ENCODE measurements around the gene ITGB3BP. TPM values are rescaled to one million over a fixed set of nuclear protein-coding genes. Genes with fewer than 3 reads are reported as not detected.
"Not testable (repeated sequence)": the region's sequence is repeated elsewhere in the genome, so short reads cannot be mapped to it uniquely, and the experiment has no call there.

ITGB3BP gene
- total RNA-seq, 2 experiments from 2014 or later: 60.2 to 60.8 TPM

DNA sequence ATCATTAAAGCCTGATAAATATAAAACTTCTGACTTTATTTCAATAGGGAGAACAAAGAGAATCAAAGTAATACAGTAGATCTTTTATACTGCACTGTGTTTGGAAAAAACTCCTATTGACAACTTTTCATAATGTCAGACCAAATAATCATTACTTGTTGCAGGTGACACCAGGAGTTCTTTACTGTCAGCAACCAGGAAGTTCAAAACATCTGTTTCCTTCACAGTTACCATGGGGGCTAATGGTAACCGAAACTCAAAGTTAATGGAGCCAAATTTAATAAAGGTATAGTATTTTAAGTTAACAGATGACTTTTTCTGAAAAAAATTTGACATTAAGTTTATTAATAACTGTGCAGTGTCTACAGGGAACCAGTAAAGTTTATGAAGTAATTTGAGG is 10.9 kb upstream of the ITGB3BP start:
- no peak for DNase-seq
- Mint-ChIP-seq H3K27me3 (no peaks in the 10 kb centered on the region), H3K4me3 (no peak overlapping the region), H3K36me3 (no peaks in the 10 kb centered on the region), H3K4me1 (no peaks in the 10 kb centered on the region), H3K27ac (no peak overlapping the region), H3K9me3 (no peaks in the 10 kb centered on the region)

DNA sequence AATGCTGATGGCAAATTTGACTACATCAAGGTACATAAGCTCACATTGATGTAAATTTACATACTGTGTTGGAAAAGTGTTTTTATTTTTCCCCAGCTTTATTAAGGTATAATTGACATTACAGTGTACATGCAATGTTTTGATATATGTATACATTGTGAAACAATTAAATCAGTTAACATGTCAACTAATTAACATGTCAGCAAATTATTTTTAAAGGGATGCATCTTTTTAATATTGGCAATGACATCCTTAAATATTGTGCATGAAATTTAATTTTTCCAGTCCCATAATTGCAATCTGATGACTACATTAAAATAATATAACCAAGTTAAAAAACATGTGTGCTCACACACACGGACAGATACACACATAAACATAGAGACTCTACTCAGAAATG is 9.7 kb upstream of the ITGB3BP start:
- Mint-ChIP-seq H3K27me3 (no peaks in the 10 kb centered on the region), H3K4me1 (no peaks in the 10 kb centered on the region), H3K27ac (no peak overlapping the region), H3K4me3 (no peak overlapping the region), H3K9me3 (no peaks in the 10 kb centered on the region), H3K36me3 (no peaks in the 10 kb centered on the region)
- no peak for DNase-seq

DNA sequence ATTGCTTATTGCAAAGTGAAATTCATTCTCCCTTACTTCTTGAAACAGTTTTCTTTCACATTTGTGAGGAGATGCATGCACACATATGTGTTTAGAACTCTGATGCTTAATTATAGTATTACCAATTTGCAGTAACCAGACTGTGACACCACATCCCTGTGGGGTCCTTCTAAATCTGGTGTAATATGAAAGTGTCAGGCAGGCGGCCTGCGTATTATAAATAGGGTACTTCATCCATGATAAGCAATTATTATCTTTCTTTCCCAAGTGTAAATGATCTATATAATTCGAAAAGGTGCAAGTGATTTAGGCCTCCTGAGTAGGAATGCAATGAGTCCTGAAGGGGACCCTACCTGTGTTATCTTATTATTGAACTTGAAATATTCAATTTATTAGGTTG is 1.2 kb upstream of the ITGB3BP start:
- Mint-ChIP-seq H3K27ac (peak overlapping the region; percentile 63), H3K4me3 (peak overlapping the region; percentile 99), H3K36me3 (no peaks in the 10 kb centered on the region), H3K27me3 (no peaks in the 10 kb centered on the region), H3K4me1 (peaks cover 26% of the 10 kb centered on the region), H3K9me3 (no peaks in the 10 kb centered on the region)
- no peak for DNase-seq

DNA sequence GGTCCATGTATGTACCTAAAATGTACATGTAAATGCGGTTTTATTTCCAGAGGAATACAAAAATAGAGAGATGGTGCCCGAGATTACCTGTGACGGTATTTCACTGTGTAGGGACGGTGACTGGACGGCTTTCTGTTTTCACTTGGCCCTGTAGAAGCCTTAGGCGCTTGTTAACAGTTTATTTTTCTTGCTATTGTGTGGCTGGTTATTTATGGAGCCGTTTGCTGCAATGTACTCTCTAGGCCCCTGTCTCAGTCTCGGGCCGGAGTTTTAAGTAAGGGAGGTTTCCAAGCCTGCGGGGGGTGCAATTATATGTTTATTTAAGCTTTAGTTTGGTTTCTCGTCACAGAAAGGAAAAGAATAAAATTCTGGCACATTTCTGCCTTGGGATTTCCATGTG is 713 bp upstream of the ITGB3BP start:
- H3K4me3 Mint-ChIP-seq: peak overlapping the region; percentile 99
- H3K4me1 Mint-ChIP-seq: peaks cover 26% of the 10 kb centered on the region
- H3K27me3 Mint-ChIP-seq: no peaks in the 10 kb centered on the region
- peak overlapping the region; percentile 98 for H3K27ac Mint-ChIP-seq
- no peaks in the 10 kb centered on the region for H3K9me3 Mint-ChIP-seq
- DNase-seq: no peak
- no peaks in the 10 kb centered on the region for H3K36me3 Mint-ChIP-seq

DNA sequence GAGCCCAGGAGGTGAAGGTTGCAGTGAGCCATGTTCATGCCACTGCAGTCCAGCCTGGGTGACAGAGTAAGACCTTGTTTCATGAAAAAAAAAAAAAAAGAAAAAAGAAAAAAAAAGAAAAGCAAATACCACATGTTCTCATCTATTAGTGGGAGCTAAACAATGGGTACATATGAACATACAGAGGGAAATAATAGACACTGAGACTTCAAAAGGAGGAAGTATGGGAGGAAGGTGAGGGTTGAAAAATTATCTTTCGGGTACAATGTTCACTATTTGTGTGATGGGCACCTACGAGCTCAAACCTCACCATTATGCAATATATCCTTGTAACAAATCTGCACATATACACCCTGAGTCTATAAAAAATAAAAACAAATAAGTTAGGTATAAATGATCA is 6.4 kb downstream of the ITGB3BP start:
- Mint-ChIP-seq H3K9me3 (no peaks in the 10 kb centered on the region), H3K4me1 (peaks cover 14% of the 10 kb centered on the region), H3K36me3 (peaks cover 20% of the 10 kb centered on the region), H3K4me3 (no peak overlapping the region), H3K27me3 (no peaks in the 10 kb centered on the region), H3K27ac (no peak overlapping the region)
- DNase-seq: no peak

DNA sequence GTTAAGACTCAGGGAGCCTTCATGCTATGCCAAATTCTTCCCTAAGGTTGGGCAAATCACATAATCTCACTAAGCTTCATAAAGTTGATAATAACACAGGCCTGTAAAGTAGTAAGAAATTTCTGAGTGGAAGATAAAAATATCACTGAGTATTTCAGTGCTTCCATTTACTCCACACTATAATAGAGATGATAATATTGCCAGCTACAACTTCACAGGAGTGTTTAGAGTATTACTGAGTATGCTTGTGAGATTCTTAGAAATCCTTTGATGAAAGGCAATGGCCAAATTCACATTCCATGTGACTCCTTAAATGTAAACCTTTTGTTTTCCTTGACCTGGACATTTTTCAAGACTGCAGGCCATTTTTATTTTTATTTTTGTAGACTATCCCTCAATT is 10.4 kb downstream of the ITGB3BP start:
- Mint-ChIP-seq H3K27me3 (no peaks in the 10 kb centered on the region), H3K4me3 (no peak overlapping the region), H3K9me3 (no peaks in the 10 kb centered on the region), H3K36me3 (peaks cover 20% of the 10 kb centered on the region), H3K4me1 (peaks cover 2% of the 10 kb centered on the region), H3K27ac (no peak overlapping the region)
- DNase-seq: no peak

DNA sequence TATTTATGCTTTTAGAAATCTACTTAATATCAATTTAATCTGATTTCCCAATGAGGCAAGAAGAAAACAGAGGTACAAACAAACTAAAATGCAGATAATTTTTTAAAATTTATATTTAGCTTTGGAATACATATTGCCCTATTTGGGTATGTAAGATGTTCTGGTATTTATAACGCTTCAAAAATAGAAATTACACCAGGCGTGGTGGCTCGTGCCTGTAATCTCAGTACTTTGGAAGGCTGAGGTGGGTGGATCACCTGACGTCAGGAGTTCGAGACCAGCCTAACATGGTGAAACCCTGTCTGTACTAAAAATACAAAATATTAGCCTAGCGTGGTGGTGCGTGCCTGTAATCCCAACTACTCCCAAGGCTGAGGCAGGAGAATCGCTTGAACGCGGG is 13.3 kb downstream of the ITGB3BP start:
- H3K27me3 Mint-ChIP-seq: no peaks in the 10 kb centered on the region

DNA sequence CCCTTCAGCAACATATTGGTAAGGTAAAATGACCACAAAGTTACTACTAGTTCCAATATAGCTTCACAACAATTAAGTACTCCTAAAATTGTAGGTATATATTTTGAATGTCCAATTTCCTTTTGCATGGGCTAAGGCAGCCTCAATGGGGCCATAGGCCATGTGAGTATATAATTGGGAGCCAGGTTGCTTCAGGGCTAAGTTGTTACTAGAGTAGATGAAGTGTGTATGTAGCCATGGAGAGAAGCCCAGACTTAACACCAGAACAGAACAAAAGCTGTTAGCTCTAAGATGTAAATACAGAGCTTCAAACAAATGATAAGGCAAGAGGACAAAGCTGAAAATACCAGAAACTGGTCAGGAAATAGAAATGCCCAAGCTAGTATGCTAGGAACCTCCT is 16.2 kb downstream of the ITGB3BP start:
- Mint-ChIP-seq H3K9me3 (peaks cover 4% of the 10 kb centered on the region), H3K4me3 (no peak overlapping the region), H3K36me3 (peaks cover 32% of the 10 kb centered on the region), H3K27me3 (no peaks in the 10 kb centered on the region), H3K4me1 (no peaks in the 10 kb centered on the region), H3K27ac (no peak overlapping the region)
- DNase-seq: no peak

More for the DNA sequence above, 13.3 kb downstream of the ITGB3BP start:
- Mint-ChIP-seq H3K4me3 (no peak overlapping the region), H3K9me3 (peaks cover 1% of the 10 kb centered on the region), H3K36me3 (peaks cover 27% of the 10 kb centered on the region), H3K27ac (no peak overlapping the region), H3K4me1 (no peaks in the 10 kb centered on the region)
- no peak for DNase-seq

DNA sequence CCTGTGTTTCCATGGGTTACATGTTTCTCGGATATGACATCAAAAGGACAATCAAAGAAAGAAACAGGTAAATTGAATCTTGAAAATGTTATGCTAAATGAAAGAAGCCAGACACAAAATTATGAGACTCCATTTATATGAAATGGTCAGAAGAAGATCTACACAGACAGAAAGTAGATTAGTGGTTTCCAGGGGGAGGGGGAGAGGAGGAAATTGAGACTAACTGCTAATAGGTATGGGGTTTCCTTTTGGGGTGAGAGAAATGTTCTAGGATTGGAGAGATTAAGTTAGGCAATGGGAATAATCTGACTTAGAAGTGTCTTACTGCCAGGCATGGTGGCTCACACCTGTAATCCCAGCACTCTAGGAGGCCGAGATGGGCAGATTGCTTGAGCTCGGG is 21.8 kb downstream of the ITGB3BP start:
- no peak overlapping the region for H3K27ac Mint-ChIP-seq
- DNase-seq: no peak
- no peak overlapping the region for H3K4me3 Mint-ChIP-seq
- peaks cover 4% of the 10 kb centered on the region for H3K4me1 Mint-ChIP-seq
- no peaks in the 10 kb centered on the region for H3K27me3 Mint-ChIP-seq
- peaks cover 4% of the 10 kb centered on the region for H3K9me3 Mint-ChIP-seq
- H3K36me3 Mint-ChIP-seq: peaks cover 50% of the 10 kb centered on the region

DNA sequence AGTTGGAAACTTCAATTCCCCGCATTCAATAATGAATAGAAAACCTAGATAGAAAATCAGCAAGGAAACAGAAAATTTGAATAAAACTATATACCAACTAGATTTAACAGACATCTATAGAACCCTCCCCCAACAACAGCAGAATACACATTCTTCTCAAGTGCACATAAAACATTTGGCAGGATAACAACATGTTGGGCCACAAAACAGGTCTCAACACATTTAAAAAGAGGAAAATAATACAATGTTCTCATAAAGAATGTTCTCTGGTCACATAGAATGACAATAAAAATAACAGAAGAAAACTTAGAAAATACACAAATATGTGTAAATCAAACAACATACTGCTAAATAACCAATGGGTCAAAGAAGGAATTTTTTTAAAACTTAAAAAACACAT is 24.9 kb downstream of the ITGB3BP start:
- peaks cover 34% of the 10 kb centered on the region for H3K36me3 Mint-ChIP-seq
- H3K4me3 Mint-ChIP-seq: no peak overlapping the region
- no peaks in the 10 kb centered on the region for H3K27me3 Mint-ChIP-seq
- H3K4me1 Mint-ChIP-seq: peaks cover 4% of the 10 kb centered on the region
- H3K9me3 Mint-ChIP-seq: peaks cover 3% of the 10 kb centered on the region
- DNase-seq: no peak
- no peak overlapping the region for H3K27ac Mint-ChIP-seq

DNA sequence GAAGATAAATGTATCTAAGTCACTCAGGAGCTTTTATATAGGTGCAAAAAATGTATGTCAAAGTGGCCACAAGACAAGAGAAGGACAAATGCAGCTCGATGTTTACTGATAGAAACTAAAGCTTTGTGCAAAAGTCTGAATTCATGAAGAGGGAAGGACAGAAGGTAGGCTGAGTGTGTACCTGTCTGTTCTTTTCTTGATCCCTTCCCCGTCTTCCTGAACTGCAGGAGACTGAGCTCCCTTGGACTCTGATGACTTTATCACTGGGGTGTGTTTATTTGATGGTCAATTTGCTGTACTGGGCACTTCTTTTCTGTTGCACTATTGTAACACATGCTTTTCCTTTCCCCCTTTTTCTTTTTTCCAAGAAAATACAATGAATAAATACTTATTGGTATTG is 25.4 kb downstream of the ITGB3BP start:
- Mint-ChIP-seq H3K4me3 (no peak overlapping the region), H3K27me3 (no peaks in the 10 kb centered on the region), H3K27ac (no peak overlapping the region), H3K4me1 (peaks cover 4% of the 10 kb centered on the region), H3K9me3 (peaks cover 3% of the 10 kb centered on the region), H3K36me3 (peaks cover 36% of the 10 kb centered on the region)
- DNase-seq: no peak

DNA sequence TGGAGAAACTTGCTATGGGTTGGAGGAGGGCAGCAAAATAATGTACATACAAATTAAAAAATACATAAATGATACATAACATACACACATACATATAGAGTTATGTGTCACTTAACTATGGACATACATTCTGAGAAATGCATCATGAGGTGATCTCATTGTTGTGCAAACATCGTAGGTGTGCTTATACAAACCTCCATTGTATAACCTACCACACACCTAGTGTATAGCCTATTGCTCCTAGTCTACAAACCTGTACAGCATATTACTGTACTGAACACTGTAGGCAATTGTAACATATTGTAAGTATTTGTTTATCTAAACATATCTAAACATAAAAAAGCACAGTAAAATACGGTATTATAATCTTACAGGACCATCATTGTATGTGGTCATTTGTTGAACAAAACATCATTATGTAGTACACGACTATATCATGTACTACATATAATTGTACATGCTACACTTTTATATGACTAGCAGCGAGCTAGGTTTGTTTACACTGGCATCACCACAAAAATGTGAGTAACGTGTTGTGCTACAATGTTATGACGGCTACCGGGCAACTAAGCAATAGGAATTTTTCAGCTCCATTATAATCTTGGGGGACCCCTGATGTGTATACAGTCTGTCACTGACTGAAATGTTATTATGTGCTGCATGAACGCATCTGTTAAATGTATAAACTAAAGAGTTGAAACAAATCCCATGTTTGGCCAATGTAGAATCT is 35.5 kb downstream of the ITGB3BP start:
- H3K4me1 Mint-ChIP-seq: peaks cover 4% of the 10 kb centered on the region
- no peak overlapping the region for H3K4me3 Mint-ChIP-seq
- no peaks in the 10 kb centered on the region for H3K27me3 Mint-ChIP-seq
- no peaks in the 10 kb centered on the region for H3K9me3 Mint-ChIP-seq
- peaks cover 9% of the 10 kb centered on the region for H3K36me3 Mint-ChIP-seq
- DNase-seq: no peak
- no peak overlapping the region for H3K27ac Mint-ChIP-seq

DNA sequence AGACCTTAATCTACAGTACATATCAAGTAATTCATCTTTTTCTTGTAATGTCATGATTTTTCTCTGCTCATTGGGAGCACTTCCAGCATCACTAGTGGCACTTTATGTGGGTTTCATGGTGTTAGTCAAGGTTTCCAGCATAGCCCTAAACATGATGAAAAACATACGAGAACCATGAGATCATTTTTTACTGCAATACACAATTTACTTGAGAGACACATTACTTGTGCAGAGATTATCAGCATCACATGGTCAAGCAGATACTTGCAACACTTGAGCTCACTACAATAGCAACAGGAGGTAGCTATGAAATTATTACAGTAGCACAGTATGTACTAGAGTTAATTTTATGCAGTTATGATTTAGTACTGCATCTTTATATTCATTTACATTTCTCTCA is 36.4 kb downstream of the ITGB3BP start:
- Mint-ChIP-seq H3K36me3 (peaks cover 8% of the 10 kb centered on the region), H3K4me3 (no peak overlapping the region), H3K4me1 (peaks cover 2% of the 10 kb centered on the region), H3K27ac (no peak overlapping the region), H3K27me3 (no peaks in the 10 kb centered on the region), H3K9me3 (no peaks in the 10 kb centered on the region)
- DNase-seq: no peak

DNA sequence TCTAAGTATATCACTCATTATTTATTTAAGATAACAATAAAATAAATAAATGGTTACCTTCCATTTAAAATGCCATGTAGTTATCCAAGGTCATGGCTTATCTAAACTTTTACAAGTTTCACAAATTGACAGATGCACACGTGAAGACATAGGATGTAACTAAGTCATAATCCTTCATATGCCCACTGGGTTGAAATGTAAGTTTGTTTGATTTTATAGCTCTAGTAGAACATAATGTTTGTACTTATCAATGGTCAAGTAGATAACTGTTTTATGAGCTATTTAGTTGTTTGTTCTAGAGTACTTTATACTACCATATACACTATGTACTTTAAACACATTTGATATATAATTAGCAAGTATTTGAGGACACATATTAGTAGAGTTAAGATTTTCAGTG is 43.0 kb downstream of the ITGB3BP start:
- peaks cover 9% of the 10 kb centered on the region for H3K36me3 Mint-ChIP-seq
- peaks cover 2% of the 10 kb centered on the region for H3K4me1 Mint-ChIP-seq
- H3K27ac Mint-ChIP-seq: no peak overlapping the region
- no peak overlapping the region for H3K4me3 Mint-ChIP-seq
- no peak for DNase-seq
- no peaks in the 10 kb centered on the region for H3K9me3 Mint-ChIP-seq
- H3K27me3 Mint-ChIP-seq: no peaks in the 10 kb centered on the region

DNA sequence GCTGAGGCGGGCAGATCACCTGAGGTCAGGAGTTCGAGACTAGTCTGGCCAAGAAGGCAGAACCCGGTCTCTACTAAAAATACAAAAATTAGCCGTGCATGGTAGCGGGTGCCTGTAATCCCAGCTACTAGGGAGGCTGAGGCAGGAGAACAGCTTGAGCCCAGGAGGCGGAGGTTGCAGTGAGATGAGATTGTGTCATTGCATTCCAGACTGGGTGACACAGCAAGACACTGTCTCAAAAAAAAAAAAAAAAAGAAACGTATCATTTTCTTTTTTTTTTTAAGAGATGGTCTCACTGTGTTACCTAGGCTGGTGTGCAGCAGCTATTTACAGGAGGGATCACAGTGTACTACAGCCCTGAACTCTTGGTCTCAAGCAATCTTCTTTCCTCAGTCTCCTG is 47.3 kb downstream of the ITGB3BP start:
- no peak for DNase-seq
- no peak overlapping the region for H3K4me3 Mint-ChIP-seq
- H3K4me1 Mint-ChIP-seq: no peaks in the 10 kb centered on the region
- no peaks in the 10 kb centered on the region for H3K27me3 Mint-ChIP-seq
- peaks cover 22% of the 10 kb centered on the region for H3K36me3 Mint-ChIP-seq
- H3K27ac Mint-ChIP-seq: no peak overlapping the region
- H3K9me3 Mint-ChIP-seq: peaks cover 5% of the 10 kb centered on the region

DNA sequence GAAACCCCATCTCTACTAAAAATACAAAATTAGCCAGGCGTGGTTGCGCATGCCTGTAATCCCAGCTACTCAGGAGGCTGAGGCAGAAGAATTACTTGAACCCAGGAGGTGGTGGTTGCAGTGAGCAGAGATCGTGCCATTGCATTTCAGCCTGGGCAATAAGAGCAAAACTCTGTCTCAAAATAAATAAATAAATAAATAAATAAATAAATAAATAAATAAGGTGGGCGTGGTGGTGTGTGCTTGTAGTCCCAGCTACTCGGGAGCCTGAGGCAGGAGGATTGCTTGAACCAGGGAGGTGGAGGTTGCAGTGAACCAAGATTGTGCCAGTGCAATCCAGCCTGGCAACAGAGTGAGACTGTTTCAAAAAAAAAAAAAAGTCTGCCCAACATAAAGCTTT is 54.3 kb downstream of the ITGB3BP start:
- H3K4me1 Mint-ChIP-seq, H3K27me3 Mint-ChIP-seq, H3K4me3 Mint-ChIP-seq, DNase-seq, H3K9me3 Mint-ChIP-seq, H3K27ac Mint-ChIP-seq: not testable (repeated sequence)
- peaks cover 28% of the 10 kb centered on the region for H3K36me3 Mint-ChIP-seq
